HUES48 (cell line): ENCODE data around the gene SEBOX.

Source experiments
- H3K27ac ChIP-seq: one replicate; pipeline ENCODE4 v1.7.0; 2013; ENCODE audit warnings: low read depth, low read length, inconsistent platforms
- H3K27me3 ChIP-seq: 2 replicates; pipeline ENCODE4 v1.6.1; 2013; ENCODE audit warnings: mild to moderate bottlenecking, low read length; ENCODE audit not compliant: control insufficient read depth, insufficient read depth
- H3K36me3 ChIP-seq: 2 replicates; pipeline ENCODE4 v1.6.1; 2013; ENCODE audit warnings: low read length; ENCODE audit not compliant: control insufficient read depth, insufficient read depth
- H3K4me1 ChIP-seq: 2 replicates; pipeline ENCODE4 v1.6.1; 2013; ENCODE audit warnings: mild to moderate bottlenecking, low read length; ENCODE audit not compliant: control insufficient read depth, insufficient read depth
- H3K4me3 ChIP-seq: 2 replicates; pipeline ENCODE4 v1.5.1; 2013; ENCODE audit warnings: mild to moderate bottlenecking, low read depth, low read length
- H3K9ac ChIP-seq: 2 replicates; pipeline ENCODE4 v1.6.1; 2013; ENCODE audit warnings: mild to moderate bottlenecking, low read depth, low read length, moderate library complexity
- H3K9me3 ChIP-seq: 2 replicates; pipeline ENCODE4 v1.6.1; 2013; ENCODE audit warnings: low read length; ENCODE audit not compliant: control insufficient read depth, insufficient read depth

SEBOX gene

GRCh38 chr17:28338056-28338768 lies 26.8 kb downstream of the SEBOX start:
- Histone ChIP-seq H3K4me3 (no peak overlapping the region), H3K27ac (no peak overlapping the region)

DNA sequence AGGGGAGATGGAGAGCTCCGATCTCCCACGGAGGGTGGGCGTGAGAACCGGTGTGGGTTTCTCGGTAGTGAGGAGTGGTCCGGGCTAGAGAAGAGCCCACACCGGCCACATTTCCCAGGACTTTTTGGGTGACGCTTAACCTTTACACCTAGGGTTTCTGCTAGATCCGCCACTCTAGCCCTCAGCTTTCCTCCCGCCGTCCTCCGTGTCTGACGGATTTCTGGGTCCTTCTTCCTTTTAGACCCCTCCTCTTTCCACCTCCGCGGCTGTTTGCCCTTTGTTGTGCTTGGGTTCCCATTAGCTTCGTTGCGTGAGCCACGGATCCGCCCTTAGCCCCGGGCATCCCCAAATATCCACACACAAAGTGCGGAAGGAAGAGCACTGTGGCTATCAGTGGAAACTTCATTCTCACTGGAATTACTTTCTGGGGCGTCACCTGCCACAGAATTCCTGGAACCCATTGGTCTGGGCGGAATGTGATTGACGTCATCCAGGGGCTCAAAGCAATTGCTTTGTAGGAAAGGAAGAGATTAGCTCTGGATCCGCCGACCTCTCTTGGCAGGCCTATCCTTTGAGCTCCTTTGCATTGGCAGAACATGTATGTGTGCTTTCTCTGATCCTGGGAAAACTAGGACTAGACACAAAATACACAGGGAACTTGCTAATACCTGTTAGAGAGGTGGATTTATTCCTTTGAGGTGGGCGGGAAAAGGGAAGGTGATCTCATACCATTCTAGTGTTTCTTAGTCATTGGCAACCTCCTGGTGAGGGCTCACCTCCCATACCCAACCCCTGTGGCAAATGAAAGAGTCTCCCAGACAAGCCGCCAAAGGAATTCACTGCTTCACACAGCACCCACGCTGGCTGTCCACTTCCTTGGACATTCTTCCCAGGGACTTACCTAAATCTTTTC lies 28.8 kb downstream of the SEBOX start:
- peak overlapping the region; percentile 83 for H3K27ac ChIP-seq
- peak overlapping the region; percentile 90 for H3K9ac ChIP-seq
- peaks cover 18% of the 10 kb centered on the region for H3K36me3 ChIP-seq
- H3K27me3 ChIP-seq = no peaks in the 10 kb centered on the region
- peak overlapping the region; percentile 94 for H3K4me3 ChIP-seq
- H3K9me3 ChIP-seq = no peaks in the 10 kb centered on the region
- peaks cover 7% of the 10 kb centered on the region for H3K4me1 ChIP-seq

More at GRCh38 chr17:28338056-28338768, 26.8 kb downstream of the SEBOX start:
- Histone ChIP-seq H3K9ac (no peak overlapping the region), H3K4me1 (peaks cover 7% of the 10 kb centered on the region), H3K27me3 (no peaks in the 10 kb centered on the region), H3K9me3 (no peaks in the 10 kb centered on the region), H3K36me3 (peaks cover 38% of the 10 kb centered on the region)

- Histone ChIP-seq H3K27ac (peak within 1 kb of the TSS; percentile 84), H3K27me3 (no peaks in the 10 kb centered on the region), H3K4me1 (peaks cover 7% of the 10 kb centered on the region), H3K36me3 (peaks cover 12% of the 10 kb centered on the region), H3K9ac (peak within 1 kb of the TSS; percentile 90), H3K4me3 (peak within 1 kb of the TSS; percentile 94), H3K9me3 (no peaks in the 10 kb centered on the region)
These were observed 29.6 kb downstream of the SEBOX start, which contains the start of the genes IFT20 and TNFAIP1 for GRCh38 chr17:28335201-28335958. IFT20 (minus strand) TSS chr17:28335472; CDS start chr17:28331985, 3,487 bp downstream. TNFAIP1 (plus strand) TSS chr17:28335761; CDS start chr17:28339522, 3,761 bp downstream.

DNA sequence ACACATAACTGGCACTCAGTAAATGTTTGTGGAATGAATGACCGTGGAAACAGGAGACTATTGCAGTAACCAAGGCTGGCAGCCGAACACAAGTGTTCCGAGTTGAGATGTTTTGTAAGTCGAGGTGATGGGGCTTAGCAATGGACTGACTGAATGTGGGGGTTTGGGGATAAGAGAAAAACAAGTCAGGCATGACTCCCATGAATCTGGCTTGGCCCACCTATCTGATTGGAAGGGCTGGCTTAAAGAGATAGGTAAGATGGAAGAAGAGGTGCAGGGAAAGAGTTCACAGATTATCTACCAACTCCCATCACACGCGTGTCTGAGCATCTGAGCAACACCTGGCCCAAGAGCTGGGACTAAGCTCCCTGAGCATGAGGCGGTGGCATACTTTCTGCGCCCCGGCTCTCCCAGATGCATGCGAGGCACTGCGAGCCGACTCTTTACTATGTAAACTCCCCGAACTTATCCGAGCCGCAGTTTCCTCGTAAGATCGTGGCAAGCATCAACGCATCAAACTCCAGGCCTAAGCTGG lies 30.3 kb downstream of the SEBOX start:
- H3K4me1 ChIP-seq = peaks cover 7% of the 10 kb centered on the region
- H3K9ac ChIP-seq = peak overlapping the region; percentile 62
- peak overlapping the region; percentile 84 for H3K27ac ChIP-seq
- no peaks in the 10 kb centered on the region for H3K9me3 ChIP-seq
- no peaks in the 10 kb centered on the region for H3K27me3 ChIP-seq
- peak overlapping the region; percentile 94 for H3K4me3 ChIP-seq
- peaks cover 6% of the 10 kb centered on the region for H3K36me3 ChIP-seq

- Histone ChIP-seq H3K27me3 (no peaks in the 10 kb centered on the region), H3K4me1 (peaks cover 7% of the 10 kb centered on the region), H3K9ac (no peak overlapping the region), H3K36me3 (peaks cover 7% of the 10 kb centered on the region), H3K9me3 (no peaks in the 10 kb centered on the region), H3K4me3 (peak overlapping the region; percentile 94), H3K27ac (no peak overlapping the region)
These were observed 30.8 kb downstream of the SEBOX start for GRCh38 chr17:28334171-28334570.

- Histone ChIP-seq H3K4me3 (no peak overlapping the region), H3K9me3 (no peaks in the 10 kb centered on the region), H3K36me3 (peaks cover 13% of the 10 kb centered on the region), H3K27me3 (no peaks in the 10 kb centered on the region), H3K27ac (no peak overlapping the region), H3K4me1 (peaks cover 7% of the 10 kb centered on the region), H3K9ac (no peak overlapping the region)
These were observed 31.8 kb downstream of the SEBOX start for GRCh38 chr17:28333083-28333746.

DNA sequence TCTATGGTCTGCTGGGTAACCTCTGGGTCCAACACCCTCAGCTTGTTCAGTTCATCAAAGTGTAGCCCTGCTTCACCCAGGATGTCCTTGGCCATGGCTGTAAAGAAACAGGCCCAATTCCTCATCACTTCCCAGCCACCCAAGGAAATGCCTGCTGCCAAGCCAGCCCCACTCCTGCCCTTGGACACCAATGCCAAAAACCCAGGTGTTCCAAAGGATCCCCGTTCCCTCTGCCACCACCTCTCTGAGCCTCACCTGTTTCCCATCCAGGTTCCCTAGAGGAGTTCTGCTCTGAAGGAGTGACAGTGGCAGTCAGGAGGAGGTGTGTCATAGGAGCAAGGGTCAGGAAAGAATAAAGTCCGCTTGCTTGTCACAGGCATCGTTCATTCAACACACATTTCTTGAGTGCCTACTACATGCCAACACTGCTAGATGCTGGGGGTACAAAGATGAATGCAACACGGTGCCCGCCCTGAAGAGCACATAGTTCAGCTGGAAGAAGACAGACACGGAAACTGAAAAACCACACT lies 33.0 kb downstream of the SEBOX start:
- no peak overlapping the region for H3K9ac ChIP-seq
- no peaks in the 10 kb centered on the region for H3K9me3 ChIP-seq
- H3K36me3 ChIP-seq = peaks cover 25% of the 10 kb centered on the region
- no peak overlapping the region for H3K4me3 ChIP-seq
- H3K4me1 ChIP-seq = peaks cover 5% of the 10 kb centered on the region
- no peaks in the 10 kb centered on the region for H3K27me3 ChIP-seq
- H3K27ac ChIP-seq = no peak overlapping the region

- no peak overlapping the region for H3K27ac ChIP-seq
- H3K4me3 ChIP-seq = no peak overlapping the region
These were observed 34.3 kb downstream of the SEBOX start for GRCh38 chr17:28330671-28331070.

DNA sequence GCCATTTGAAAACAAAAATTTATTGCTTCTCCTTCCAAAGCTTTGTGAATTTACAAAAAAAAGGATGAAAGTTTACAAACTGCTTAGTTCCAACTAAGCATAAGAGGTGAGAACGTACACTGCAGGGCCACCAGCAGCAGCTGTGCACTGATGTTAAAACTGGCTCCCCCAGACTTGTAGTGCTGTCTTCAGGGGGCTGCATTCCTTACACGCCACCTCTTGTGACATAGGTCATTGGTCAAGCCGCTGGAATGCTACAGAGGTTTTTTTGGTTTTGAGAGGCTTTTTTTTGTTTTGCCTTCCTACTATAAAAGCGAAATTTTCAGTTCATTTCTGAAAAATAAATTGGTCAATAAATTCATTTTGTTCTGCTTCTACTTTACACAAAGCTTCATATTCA lies 36.7 kb downstream of the SEBOX start:
- no peak overlapping the region for H3K27ac ChIP-seq

More at GRCh38 chr17:28330671-28331070, 34.3 kb downstream of the SEBOX start:
- Histone ChIP-seq H3K9me3 (no peaks in the 10 kb centered on the region), H3K36me3 (peaks cover 38% of the 10 kb centered on the region), H3K4me1 (no peaks in the 10 kb centered on the region), H3K27me3 (no peaks in the 10 kb centered on the region), H3K9ac (no peak overlapping the region)

DNA sequence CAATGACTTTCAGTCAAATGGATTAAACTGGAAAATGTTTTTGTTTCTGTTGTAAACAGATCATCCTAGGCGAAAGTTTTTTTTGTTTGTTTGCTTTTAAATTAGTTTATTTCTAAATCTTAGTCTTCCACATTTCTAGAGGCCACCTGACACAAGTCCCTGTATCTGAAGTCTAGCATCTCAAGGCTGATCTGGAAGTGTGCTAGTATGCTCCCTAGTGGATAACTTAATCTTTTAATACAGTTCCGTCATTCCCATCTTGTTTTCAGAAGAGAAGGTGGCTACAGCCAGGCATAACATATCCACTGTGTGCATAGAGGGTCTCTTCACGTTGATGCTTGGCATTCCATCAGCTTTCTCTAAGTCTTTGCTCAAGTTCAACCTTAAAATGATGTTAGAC lies 37.3 kb downstream of the SEBOX start:
- Histone ChIP-seq H3K27ac (no peak overlapping the region), H3K36me3 (peaks cover 47% of the 10 kb centered on the region), H3K4me3 (no peak overlapping the region), H3K9me3 (no peaks in the 10 kb centered on the region), H3K9ac (no peak overlapping the region), H3K27me3 (no peaks in the 10 kb centered on the region), H3K4me1 (no peaks in the 10 kb centered on the region)

More for the DNA sequence above, 36.7 kb downstream of the SEBOX start:
- Histone ChIP-seq H3K9ac (no peak overlapping the region), H3K4me1 (no peaks in the 10 kb centered on the region), H3K4me3 (no peak overlapping the region), H3K9me3 (no peaks in the 10 kb centered on the region), H3K36me3 (peaks cover 47% of the 10 kb centered on the region), H3K27me3 (no peaks in the 10 kb centered on the region)
